ENCODE measurements around the gene C11orf24.

The C11orf24 gene

GRCh38 chr11:68297052-68297378 lies 25.2 kb upstream of the C11orf24 start:
- no peak for DNase-seq (ENCODE audit: low read depth)
- no peak overlapping the region for H3K4me3 ChIP-seq (ENCODE audit: low read depth, low read length)
- TF ChIP-seq POLR2A (IDR thresholded peaks at IDR 0.05; ENCODE audit: extremely low read depth, insufficient read length): no peak
- TF ChIP-seq MYC (IDR thresholded peaks at IDR 0.05; ENCODE audit: low read depth, low read length): no peak
- TF ChIP-seq CTCF (IDR thresholded peaks at IDR 0.05; ENCODE audit: low read depth, low read length): no peak
- TF ChIP-seq MAX (IDR thresholded peaks at IDR 0.05; ENCODE audit: low read depth, low read length): no peak

GRCh38 chr11:68296344-68297051 lies 24.7 kb upstream of the C11orf24 start:
- TF ChIP-seq MAX (IDR thresholded peaks at IDR 0.05; ENCODE audit: low read depth, low read length): no peak
- no peak for TF ChIP-seq POLR2A (IDR thresholded peaks at IDR 0.05; ENCODE audit: extremely low read depth, insufficient read length)
- no peak for TF ChIP-seq CTCF (IDR thresholded peaks at IDR 0.05; ENCODE audit: low read depth, low read length)
- TF ChIP-seq MYC (IDR thresholded peaks at IDR 0.05; ENCODE audit: low read depth, low read length): no peak
- DNase-seq (ENCODE audit: low read depth): no peak
- H3K4me3 ChIP-seq (ENCODE audit: low read depth, low read length): no peak overlapping the region

- no peak overlapping the region for H3K4me3 ChIP-seq (ENCODE audit: low read depth, low read length)
- no peak for TF ChIP-seq CTCF (IDR thresholded peaks at IDR 0.05; ENCODE audit: low read depth, low read length)
- TF ChIP-seq POLR2A (IDR thresholded peaks at IDR 0.05; ENCODE audit: extremely low read depth, insufficient read length): no peak
- TF ChIP-seq MAX (IDR thresholded peaks at IDR 0.05; ENCODE audit: low read depth, low read length): no peak
- no peak for TF ChIP-seq MYC (IDR thresholded peaks at IDR 0.05; ENCODE audit: low read depth, low read length)
- no peak for DNase-seq (ENCODE audit: low read depth)
Measured at GRCh38 chr11:68295940-68296339, 24.2 kb upstream of the C11orf24 start.

- TF ChIP-seq MAX (IDR thresholded peaks at IDR 0.05; ENCODE audit: low read depth, low read length): no peak
- TF ChIP-seq POLR2A (IDR thresholded peaks at IDR 0.05; ENCODE audit: extremely low read depth, insufficient read length): no peak
- TF ChIP-seq MYC (IDR thresholded peaks at IDR 0.05; ENCODE audit: low read depth, low read length): no peak
- no peak for TF ChIP-seq CTCF (IDR thresholded peaks at IDR 0.05; ENCODE audit: low read depth, low read length)
- H3K4me3 ChIP-seq (ENCODE audit: low read depth, low read length): no peak overlapping the region
Measured at GRCh38 chr11:68295271-68295670, 23.5 kb upstream of the C11orf24 start.

GRCh38 chr11:68293708-68294107 lies 21.9 kb upstream of the C11orf24 start:
- DNase-seq (ENCODE audit: low read depth): no peak
- TF ChIP-seq MYC (IDR thresholded peaks at IDR 0.05; ENCODE audit: low read depth, low read length): no peak
- no peak for TF ChIP-seq CTCF (IDR thresholded peaks at IDR 0.05; ENCODE audit: low read depth, low read length)
- TF ChIP-seq MAX (IDR thresholded peaks at IDR 0.05; ENCODE audit: low read depth, low read length): no peak
- no peak for TF ChIP-seq POLR2A (IDR thresholded peaks at IDR 0.05; ENCODE audit: extremely low read depth, insufficient read length)
- H3K4me3 ChIP-seq (ENCODE audit: low read depth, low read length): no peak overlapping the region

More at GRCh38 chr11:68295271-68295670, 23.5 kb upstream of the C11orf24 start:
- no peak for DNase-seq (ENCODE audit: low read depth)

Data from NB4 (cell line).